GM12878 (cell line): ENCODE measurements around the gene RBM15. TPM values are rescaled to one million over a fixed set of nuclear protein-coding genes. Genes with fewer than 3 reads are reported as not detected.

Source experiments
- ATAC-seq: fragments of 200-7000 bp; cut with Tn5 transposase; 3 replicates; pipeline ENCODE4 v1.9.1; 2020; ENCODE audit warnings: mild to moderate bottlenecking, moderate library complexity
- BruUV-seq: library from RNA; stranded (reverse); fragments of 400-500 nt; replicated peaks from 2 replicates; lab custom pipeline; 2021; lab: Mats Ljungman, UMichigan
- CTCF ChIA-PET: fragments of 300-600 bp; sonication (Branson Sonifier 250); formaldehyde crosslinking; extraction: SDS; loops from one replicate; lab custom pipeline; 2021; ENCODE audit warnings: inconsistent platforms; lab: Yijun Ruan, JAX
- POLR2A ChIA-PET: fragments of 350-600 bp; formaldehyde crosslinking; extraction: SDS; loops from one replicate; lab custom pipeline; 2021; ENCODE audit warnings: inconsistent platforms; lab: Charles Lee
- RAD21 ChIA-PET: fragments of 300-600 bp; sonication (Branson Sonifier 250); formaldehyde crosslinking; loops from one replicate; lab custom pipeline; 2023; ENCODE audit warnings: antibody characterized with exemption; ENCODE audit not compliant: unreplicated experiment; lab: Charles Lee
- SMC1A ChIA-PET: fragments of 300-600 bp; sonication (Branson Sonifier 250); formaldehyde crosslinking; loops from one replicate; lab custom pipeline; 2023; ENCODE audit not compliant: unreplicated experiment, uncharacterized antibody; lab: Charles Lee
- DNase-seq: peaks from one replicate; pipeline ENCODE4 v3.0.0-alpha.2; 2011; ENCODE audit warnings: low read depth, low spot score
- FAIRE-seq: peaks from 3 replicates; lab custom pipeline; 2011; peaks lifted over from hg19 to GRCh38; lab: Jason Lieb, UNC
- H2AFZ ChIP-seq: 2 replicates; pipeline ENCODE4 v1.6.0; 2011; ENCODE audit warnings: low read depth, low read length, control low read depth; ENCODE audit not compliant: control insufficient read depth
- H3K27ac ChIP-seq: 2 replicates; pipeline ENCODE4 v1.5.1; 2011; ENCODE audit warnings: control low read depth; ENCODE audit not compliant: control insufficient read depth, insufficient read depth
- H3K27me3 ChIP-seq, 2 experiments: replicated peaks in 1 of 2; 2 replicates each; pipeline versions ENCODE4 v1.6.0 to v1.6.1; 2011; ENCODE audit warnings: low read length in 1 of 2; ENCODE audit not compliant: control insufficient read depth in 2 of 2, insufficient read depth in 2 of 2
- H3K36me3 ChIP-seq, 2 experiments: 2 replicates each; pipeline ENCODE4 v1.5.1; 2011; ENCODE audit warnings: low read length in 1 of 2; ENCODE audit not compliant: control insufficient read depth in 2 of 2, insufficient read depth in 2 of 2
- H3K4me1 ChIP-seq: 2 replicates; pipeline ENCODE4 v1.6.1; 2011; ENCODE audit warnings: mild to moderate bottlenecking, low read length, moderate library complexity, mixed read lengths; ENCODE audit not compliant: control insufficient read depth, insufficient read depth
- H3K4me2 ChIP-seq: 2 replicates; pipeline ENCODE4 v1.6.0; 2011; ENCODE audit warnings: control low read depth; ENCODE audit not compliant: control insufficient read depth, insufficient read depth
- H3K4me3 ChIP-seq: fragments of 200-600 bp; sonication (generic); 2 replicates; pipeline ENCODE4 v1.5.1; 2016
- H3K79me2 ChIP-seq: 2 replicates; pipeline ENCODE4 v1.6.0; 2011; ENCODE audit warnings: low read length; ENCODE audit not compliant: control insufficient read depth, insufficient read depth
- H3K9ac ChIP-seq: 2 replicates; pipeline ENCODE4 v1.8.0; 2011; ENCODE audit warnings: low read length, control low read depth, mixed read lengths; ENCODE audit not compliant: control insufficient read depth, insufficient read depth
- H3K9me3 ChIP-seq: replicated peaks from 3 replicates; pipeline ENCODE4 v1.5.1; 2011; ENCODE audit warnings: mild to moderate bottlenecking, low read length; ENCODE audit not compliant: control insufficient read depth, insufficient read depth
- H4K20me1 ChIP-seq: 2 replicates; pipeline ENCODE4 v1.6.0; 2011; ENCODE audit not compliant: control insufficient read depth, insufficient read depth
- BACH1 ChIP-seq: fragments of 450-650 bp; IDR thresholded peaks from 2 replicates; pipeline ENCODE4 v1.6.1; 2017; ENCODE audit warnings: mild to moderate bottlenecking, borderline replicate concordance
- CBX3 ChIP-seq: fragments of 200-600 bp; sonication (generic); IDR thresholded peaks from 2 replicates; pipeline ENCODE4 v1.6.1; 2016; ENCODE audit warnings: low read depth, borderline replicate concordance
- CEBPB ChIP-seq, 2 experiments: fragments of 150-350 bp in 1 of 2; IDR thresholded peaks; 2 replicates each; pipeline ENCODE4 v1.6.1; 2012 to 2014; ENCODE audit warnings: low read depth in 2 of 2, low read length in 2 of 2, borderline replicate concordance in 1 of 2, inconsistent platforms in 1 of 2
- DPF2 ChIP-seq: fragments of 450-650 bp; IDR thresholded peaks from 2 replicates; pipeline ENCODE4 v1.6.1; 2017; ENCODE audit warnings: mild to moderate bottlenecking
- ELK1 ChIP-seq: IDR thresholded peaks from 2 replicates; pipeline ENCODE4 v1.6.1; 2012; ENCODE audit warnings: low read depth, low read length, improper control_type of control experiment
- MTA2 ChIP-seq: fragments of 450-650 bp; IDR thresholded peaks from 2 replicates; pipeline ENCODE4 v1.6.1; 2016; ENCODE audit warnings: low read depth, mild to moderate bottlenecking, moderate library complexity
- NR2C2 ChIP-seq: IDR thresholded peaks from 2 replicates; pipeline ENCODE4 v1.6.1; 2011; ENCODE audit warnings: borderline replicate concordance, low read depth; ENCODE audit not compliant: control insufficient read depth, insufficient read length
- NR2F1 ChIP-seq: fragments of 450-650 bp; conservative IDR thresholded peaks from 2 replicates; pipeline ENCODE4 v1.6.1; 2017; ENCODE audit warnings: mild to moderate bottlenecking
- REST ChIP-seq: IDR thresholded peaks from 2 replicates; pipeline ENCODE4 v1.6.1; 2012; ENCODE audit warnings: mild to moderate bottlenecking, low read depth, low read length
- SIN3A ChIP-seq: IDR thresholded peaks from 2 replicates; pipeline ENCODE4 v1.6.1; 2012; ENCODE audit warnings: low read depth, low read length, improper control_type of control experiment
- SMAD5 ChIP-seq: IDR thresholded peaks from 2 replicates; pipeline ENCODE4 v1.6.1; 2016; ENCODE audit warnings: antibody characterized with exemption, low read depth
- ZNF207 ChIP-seq: fragments of 450-650 bp; IDR thresholded peaks from 2 replicates; pipeline ENCODE4 v1.6.1; 2014; ENCODE audit warnings: antibody characterized with exemption, mild to moderate bottlenecking, borderline replicate concordance
- WGBS: methylation state at CpG from one replicate; pipeline ENCODE4 v1.1.6; 2016; ENCODE audit warnings: low lambda C conversion rate; ENCODE audit not compliant: insufficient replicate concordance, insufficient coverage; ENCODE audit errors: missing lambda C conversion rate; 5-methylcytosine and 5-hydroxymethylcytosine counted together
- in situ Hi-C: fragments of 300-500 bp; cut with MboI; formaldehyde crosslinking; loops from 9 replicates; pipeline ENCODE4 v1.14.3; 2018; ENCODE audit warnings: mixed read lengths
- intact Hi-C: fragments of 100-400 bp; cut with micrococcal nuclease; formaldehyde crosslinking; loops from one replicate; pipeline ENCODE4 v1.14.2; 2022; ENCODE audit not compliant: unreplicated experiment
- polyA plus RNA-seq, 11 experiments: library from polyadenylated mRNA; depleted of rRNA in 4 of 11; unstranded in 6 of 11; stranded (reverse) in 5 of 11; fragments of >200 nt; fragmentation: Nextera tagmentation in 4 of 11; fragmentation: Illumina TruSeq in 1 of 11; extraction: Ambion mirVana in 4 of 11; extraction: Trizol in 1 of 11; gene quantifications; 1 replicate in 1 of 11; 2 replicates in 10 of 11; pipeline versions ENCODE4 v1.2.1 to v1.2.3, GENCODE V29; 2011 to 2016; ENCODE audit warnings: inconsistent platforms in 2 of 11, missing spikeins in 2 of 11, low read depth in 1 of 11
- total RNA-seq, 4 experiments: library from RNA; depleted of rRNA in 3 of 4; stranded (reverse); fragments of >200 nt in 3 of 4; fragmentation: Illumina TruSeq in 1 of 4; extraction: Trizol in 1 of 4; gene quantifications; 2 replicates each; pipeline versions ENCODE4 v1.2.1 to v1.2.3, GENCODE V29; 2013 to 2021

RBM15 gene
- total and polyA plus RNA-seq, 10 of the 15 experiments (the other 5 are each of a cell fraction or from before 2014, with no cell fraction given): 3.1 to 63.2 (median 26.7) TPM

GRCh38 chr1:110344152-110344551 lies 5.0 kb downstream of the RBM15 start:
- ChIA-PET RAD21 (interaction anchor here (1.1 kb wide), 1 partner anchor 142 kb away, joined by 3 read pairs; no protein-coding TSS in a partner anchor), SMC1A (interaction anchor here (1.1 to 3.6 kb wide), 3 partner anchors 41 to 137 kb away, joined by 3 to 16 read pairs (median 6); no protein-coding TSS in a partner anchor), POLR2A (interaction anchor here (1.3 to 1.8 kb wide), 2 partner anchors 40 to 64 kb away, joined by 3 to 7 read pairs; no protein-coding TSS in a partner anchor), CTCF (interaction anchor here (1.0 to 1.4 kb wide), 4 partner anchors 32 to 140 kb away, joined by 3 to 4 read pairs (median 3); partner anchors contain the start of gene LAMTOR5)
- TF ChIP-seq REST: no peak
- no peak for TF ChIP-seq SMAD5
- TF ChIP-seq NR2C2: no peak
- no peak for TF ChIP-seq CBX3
- no peak for TF ChIP-seq SIN3A
- no peak for TF ChIP-seq NR2F1
- TF ChIP-seq ELK1: no peak
- TF ChIP-seq CEBPB (IDR thresholded peaks at IDR 0.05; ENCODE audit: borderline replicate concordance in 1 of 2, low read depth in 2 of 2, low read length in 2 of 2): no peak
- TF ChIP-seq ZNF207: no peak
- TF ChIP-seq MTA2: no peak
- TF ChIP-seq DPF2: no peak
- TF ChIP-seq BACH1: no peak
- no peak overlapping the region for H3K9ac ChIP-seq
- WGBS: 62% methylated on average over 3 of the region's 3 CpGs
- in situ Hi-C loops: no loop called here
- no peak for ATAC-seq
- H3K79me2 ChIP-seq: peaks cover 99% of the 10 kb centered on the region
- no peak overlapping the region for H3K27ac ChIP-seq
- H3K9me3 ChIP-seq: no peaks in the 10 kb centered on the region
- peak overlapping the region; percentile 75 for H3K4me2 ChIP-seq
- intact Hi-C loops: no loop called here
- H3K36me3 ChIP-seq: peaks cover 13 to 25% of the 10 kb centered on the region in 2 experiments
- peak overlapping the region; percentile 83 for H3K4me3 ChIP-seq
- H4K20me1 ChIP-seq: peaks cover 6% of the 10 kb centered on the region; the same call in 1 of the 2 replicates
- DNase-seq: no peak
- no TSS peak for BruUV-seq
- H2AFZ ChIP-seq: no peak overlapping the region
- FAIRE-seq: peak; percentile 69
- no peaks in the 10 kb centered on the region for H3K27me3 ChIP-seq
- H3K4me1 ChIP-seq: peaks cover 11% of the 10 kb centered on the region
